CD4-positive, CD25-positive, alpha-beta regulatory T cell (primary cell): ENCODE data around the gene IMMP2L. TPM values are rescaled to one million over a fixed set of nuclear protein-coding genes. Genes with fewer than 3 reads are reported as not detected.
A peak's percentile ranks its signal among the peaks of the same experiment; 100 is the strongest.
"Not testable (repeated sequence)": the region's sequence is repeated elsewhere in the genome, so short reads cannot be mapped to it uniquely, and the experiment has no call there.

Experiments used
- ATAC-seq, 2 donors: fragments of 150-1000 bp; cut with Tn5 transposase; one replicate each; pipeline ENCODE4 v1.10.0; 2021; ENCODE audit warnings: low read depth in 2 of 2, moderate number of reproducible peaks in 2 of 2, moderate library complexity in 1 of 2
- DNase-seq, 3 donors: peaks; one replicate each; pipeline versions ENCODE4 v3.0.0 to v3.0.0-alpha.2; 2012 to 2022; ENCODE audit warnings: mixed read lengths in 1 of 3
- H3K27ac ChIP-seq: one replicate; pipeline ENCODE4 v1.7.0; 2013; ENCODE audit warnings: mild to moderate bottlenecking, low read length; ENCODE audit not compliant: insufficient read depth, poor library complexity, severe bottlenecking
- H3K27me3 ChIP-seq: one replicate; pipeline ENCODE4 v1.7.0; 2013; ENCODE audit warnings: low read length; ENCODE audit not compliant: control insufficient read depth, insufficient read depth
- H3K36me3 ChIP-seq: one replicate; pipeline ENCODE4 v1.7.0; 2013; ENCODE audit warnings: mild to moderate bottlenecking, low read length, moderate library complexity; ENCODE audit not compliant: control insufficient read depth, insufficient read depth
- H3K4me1 ChIP-seq: 2 replicates; pipeline ENCODE4 v1.7.0; 2013; ENCODE audit warnings: mild to moderate bottlenecking, low read length; ENCODE audit not compliant: insufficient read depth, control insufficient read depth, poor library complexity, severe bottlenecking
- H3K4me3 ChIP-seq: one replicate; pipeline ENCODE4 v1.7.0; 2013; ENCODE audit warnings: low read depth, mild to moderate bottlenecking, low read length, moderate library complexity
- H3K9me3 ChIP-seq, 2 experiments: 1 replicate in 1 of 2; 2 replicates in 1 of 2; pipeline ENCODE4 v1.7.0; 2013; ENCODE audit warnings: low read length in 2 of 2, mild to moderate bottlenecking in 1 of 2, moderate library complexity in 1 of 2; ENCODE audit not compliant: control insufficient read depth in 2 of 2
- H3K27ac Mint-ChIP-seq, 3 donors: one replicate each; pipeline ENCODE4 v1.8.0; 2020 to 2022; ENCODE audit warnings: mild to moderate bottlenecking in 3 of 3, mixed read lengths in 3 of 3, moderate library complexity in 2 of 3
- H3K27me3 Mint-ChIP-seq: one replicate; pipeline ENCODE4 v1.8.0; 2022; ENCODE audit warnings: mild to moderate bottlenecking, mixed read lengths
- H3K36me3 Mint-ChIP-seq: one replicate; pipeline ENCODE4 v1.8.0; 2020; ENCODE audit warnings: mixed read lengths
- H3K4me1 Mint-ChIP-seq, 4 donors: one replicate each; pipeline ENCODE4 v1.8.0; 2020 to 2022; ENCODE audit warnings: mixed read lengths in 4 of 4, mild to moderate bottlenecking in 1 of 4
- H3K4me3 Mint-ChIP-seq, 4 donors: one replicate each; pipeline ENCODE4 v1.8.0; 2020 to 2022; ENCODE audit warnings: mild to moderate bottlenecking in 4 of 4, mixed read lengths in 4 of 4, moderate library complexity in 3 of 4
- H3K9me3 Mint-ChIP-seq, 7 donors: one replicate each; pipeline ENCODE4 v1.8.0; 2020 to 2022; ENCODE audit warnings: mixed read lengths in 7 of 7, mild to moderate bottlenecking in 3 of 7, moderate library complexity in 2 of 7
- polyA plus RNA-seq, 4 donors: library from polyadenylated mRNA; unstranded; fragments of 300-500 nt; fragmentation: Illumina TruSeq; gene quantifications; one replicate each; pipeline ENCODE4 v1.2.3, GENCODE V29; 2021
- total RNA-seq: library from RNA; stranded (reverse); gene quantifications from one replicate; pipeline ENCODE4 v1.2.3, GENCODE V29; 2022

Gene IMMP2L
- total and polyA plus RNA-seq, 5 donors from 2014 or later = 8.9 to 23.8 (median 17.1) TPM

- DNase-seq (no peak), ATAC-seq (no peak)
- H3K27me3 Mint-ChIP-seq = no peaks in the 10 kb centered on the region
- Histone ChIP-seq H3K36me3 (no peaks in the 10 kb centered on the region), H3K27ac (no peak overlapping the region), H3K27me3 (no peaks in the 10 kb centered on the region), H3K4me3 (no peak overlapping the region), H3K4me1 (no peaks in the 10 kb centered on the region), H3K9me3 (no peaks in the 10 kb centered on the region)
- H3K4me1 Mint-ChIP-seq = peaks cover 0 to 6% (median 2%) of the 10 kb centered on the region in 4 donors
- H3K36me3 Mint-ChIP-seq = no peaks in the 10 kb centered on the region
- H3K4me3 Mint-ChIP-seq = peak overlapping the region in 1 of 4 donors; percentile 0
- peak overlapping the region in 1 of 3 donors; percentile 72 for H3K27ac Mint-ChIP-seq
- H3K9me3 Mint-ChIP-seq = peaks cover 0 to under 1% (median 0%) of the 10 kb centered on the region in 7 donors
These were observed 617.2 kb downstream of the IMMP2L start for GRCh38 chr7:110944966-110945644.

- no peak for ATAC-seq
- Mint-ChIP-seq H3K27me3 (no peaks in the 10 kb centered on the region), H3K36me3 (no peaks in the 10 kb centered on the region), H3K9me3 (no peaks in the 10 kb centered on the region), H3K4me1 (peaks cover 0 to 6% (median 2%) of the 10 kb centered on the region in 4 donors), H3K4me3 (no peak overlapping the region), H3K27ac (peak overlapping the region in 1 of 3 donors; percentile 72)
- Histone ChIP-seq H3K27ac (no peak overlapping the region), H3K4me3 (no peak overlapping the region), H3K9me3 (no peaks in the 10 kb centered on the region), H3K4me1 (no peaks in the 10 kb centered on the region), H3K36me3 (no peaks in the 10 kb centered on the region), H3K27me3 (no peaks in the 10 kb centered on the region)
- DNase-seq = no peak
These were observed 617.8 kb downstream of the IMMP2L start for GRCh38 chr7:110944448-110944847.

DNA sequence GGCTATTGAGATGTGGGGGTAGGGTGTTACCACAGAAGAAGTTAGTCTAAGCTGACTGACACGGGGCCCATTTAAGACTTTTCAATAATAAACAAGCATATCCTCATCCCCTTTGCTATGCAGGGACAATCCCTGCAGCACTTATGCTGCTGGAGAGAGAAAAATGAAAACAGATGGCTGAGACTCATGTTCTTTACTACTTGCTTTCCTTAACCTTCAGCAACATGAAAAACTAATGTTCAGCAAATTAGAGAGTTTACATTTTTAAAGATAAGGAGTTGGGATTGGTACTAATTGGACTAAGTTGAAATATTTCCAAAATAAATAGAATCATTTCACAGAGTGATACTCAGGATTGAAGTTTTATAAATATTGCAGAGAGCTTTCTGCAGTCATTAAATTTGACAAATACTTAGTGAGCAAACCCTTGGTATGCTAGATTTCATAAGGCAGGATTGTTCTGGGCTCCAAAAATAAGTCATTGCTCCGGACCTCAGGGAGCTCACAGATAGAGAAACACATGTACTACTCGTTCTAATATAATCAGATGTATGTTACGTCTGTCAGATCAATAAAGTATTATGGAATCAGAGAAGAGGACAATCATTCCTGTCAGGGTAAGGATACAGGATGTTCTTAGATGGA lies 618.5 kb downstream of the IMMP2L start:
- Mint-ChIP-seq H3K4me1 (peaks cover 0 to 6% (median 2%) of the 10 kb centered on the region in 4 donors), H3K36me3 (no peaks in the 10 kb centered on the region), H3K4me3 (no peak overlapping the region), H3K27me3 (no peaks in the 10 kb centered on the region), H3K27ac (peak overlapping the region in 1 of 3 donors; percentile 6), H3K9me3 (no peaks in the 10 kb centered on the region)
- Histone ChIP-seq H3K27me3 (no peaks in the 10 kb centered on the region), H3K27ac (no peak overlapping the region), H3K9me3 (no peaks in the 10 kb centered on the region), H3K4me3 (no peak overlapping the region), H3K36me3 (no peaks in the 10 kb centered on the region), H3K4me1 (no peaks in the 10 kb centered on the region)
- no peak for DNase-seq
- ATAC-seq = no peak

GRCh38 chr7:110941385-110941784 lies 620.9 kb downstream of the IMMP2L start:
- no peak overlapping the region for H3K27ac Mint-ChIP-seq

DNA sequence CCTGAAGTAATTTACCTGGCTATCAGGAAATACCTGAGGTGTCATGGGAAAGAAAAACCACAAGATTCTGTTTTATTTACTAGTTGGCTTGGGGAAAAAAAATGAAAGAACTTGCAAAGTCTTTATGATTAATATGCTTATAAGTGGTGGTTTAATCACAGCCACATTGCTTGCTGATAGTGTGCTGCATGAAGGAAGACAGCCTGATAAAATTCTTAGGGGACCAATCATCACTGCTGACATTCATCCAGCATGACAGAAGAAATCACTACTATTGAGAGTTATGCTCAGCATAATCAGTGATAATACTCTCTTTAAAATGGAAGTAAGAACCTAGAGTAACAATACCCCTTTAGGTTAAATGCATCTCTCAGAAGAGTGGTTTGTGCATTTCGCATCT lies 621.5 kb downstream of the IMMP2L start:
- no peak overlapping the region for H3K27ac Mint-ChIP-seq
- no peak overlapping the region for H3K27ac ChIP-seq
- H3K9me3 Mint-ChIP-seq = peaks cover 0 to 10% (median 2%) of the 10 kb centered on the region in 7 donors
- H3K4me3 ChIP-seq = no peak overlapping the region
- no peaks in the 10 kb centered on the region for H3K4me1 ChIP-seq
- H3K36me3 Mint-ChIP-seq = peaks cover 4% of the 10 kb centered on the region
- DNase-seq = no peak
- H3K36me3 ChIP-seq = no peaks in the 10 kb centered on the region
- ATAC-seq = no peak
- no peaks in the 10 kb centered on the region for H3K9me3 ChIP-seq
- no peak overlapping the region for H3K4me3 Mint-ChIP-seq
- H3K27me3 Mint-ChIP-seq = no peaks in the 10 kb centered on the region
- peaks cover 0 to 6% (median 3%) of the 10 kb centered on the region in 4 donors for H3K4me1 Mint-ChIP-seq
- no peaks in the 10 kb centered on the region for H3K27me3 ChIP-seq

More at GRCh38 chr7:110941385-110941784, 620.9 kb downstream of the IMMP2L start:
- H3K9me3 ChIP-seq = no peaks in the 10 kb centered on the region
- Mint-ChIP-seq H3K9me3 (peaks cover 0 to 8% (median 2%) of the 10 kb centered on the region in 7 donors), H3K4me3 (no peak overlapping the region), H3K27me3 (no peaks in the 10 kb centered on the region), H3K4me1 (peaks cover 0 to 6% (median 3%) of the 10 kb centered on the region in 4 donors), H3K36me3 (peaks cover 4% of the 10 kb centered on the region)
- H3K27me3 ChIP-seq = no peaks in the 10 kb centered on the region
- H3K4me3 ChIP-seq = no peak overlapping the region
- DNase-seq (no peak), ATAC-seq (no peak)
- H3K36me3 ChIP-seq = no peaks in the 10 kb centered on the region
- no peak overlapping the region for H3K27ac ChIP-seq
- no peaks in the 10 kb centered on the region for H3K4me1 ChIP-seq

DNA sequence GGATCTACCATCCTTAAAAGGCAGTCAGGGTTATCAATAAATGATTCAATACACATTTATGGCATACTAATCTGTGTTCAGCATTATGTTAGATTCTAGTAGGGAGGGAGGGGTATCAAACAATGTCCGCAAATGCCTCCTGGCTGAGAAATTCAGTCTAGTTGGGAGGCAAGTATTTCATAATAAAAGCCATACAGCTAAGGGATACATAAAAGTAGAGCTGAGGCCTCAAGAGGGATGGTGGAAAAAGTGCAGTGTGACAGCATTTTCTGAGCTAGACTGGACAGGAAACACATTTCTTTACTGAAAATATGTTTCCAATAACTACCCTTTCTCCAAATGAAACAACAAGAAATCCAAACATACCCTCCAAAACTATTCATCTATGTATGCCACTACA lies 624.1 kb downstream of the IMMP2L start:
- Histone ChIP-seq H3K4me1 (no peaks in the 10 kb centered on the region), H3K27me3 (no peaks in the 10 kb centered on the region), H3K27ac (no peak overlapping the region), H3K4me3 (no peak overlapping the region), H3K36me3 (no peaks in the 10 kb centered on the region), H3K9me3 (no peaks in the 10 kb centered on the region)
- H3K9me3 Mint-ChIP-seq = peaks cover 0 to 13% (median 4%) of the 10 kb centered on the region in 7 donors
- no peak overlapping the region for H3K4me3 Mint-ChIP-seq
- H3K4me1 Mint-ChIP-seq = peaks cover 0 to 9% (median 3%) of the 10 kb centered on the region in 4 donors
- no peak overlapping the region for H3K27ac Mint-ChIP-seq
- ATAC-seq (no peak), DNase-seq (no peak)
- no peaks in the 10 kb centered on the region for H3K27me3 Mint-ChIP-seq
- peaks cover 7% of the 10 kb centered on the region for H3K36me3 Mint-ChIP-seq

GRCh38 chr7:110936665-110937064 lies 625.6 kb downstream of the IMMP2L start:
- not testable (repeated sequence) for H3K4me1 Mint-ChIP-seq, H3K4me3 Mint-ChIP-seq, H3K4me3 ChIP-seq, H3K27me3 ChIP-seq, H3K4me1 ChIP-seq, H3K27ac ChIP-seq, H3K9me3 ChIP-seq, H3K36me3 ChIP-seq, H3K36me3 Mint-ChIP-seq, H3K27ac Mint-ChIP-seq, H3K27me3 Mint-ChIP-seq, DNase-seq, ATAC-seq
- H3K9me3 Mint-ChIP-seq = peaks cover 0 to 13% (median 6%) of the 10 kb centered on the region in 7 donors
